ACHN (cell line): Measurements from ENCODE around the gene FRMD6.

Experiments
- DNase-seq: peaks from one replicate; pipeline ENCODE4 v3.0.0-alpha.2; 2015
- in situ Hi-C: cut with HindIII; loops from 2 replicates; pipeline ENCODE4 v1.10.0; 2017; ENCODE audit warnings: low sequenced_read_pairs, low pct_ligation_motif_present, low pct_unique_long_range_greater_than_20kb

Gene FRMD6

DNA sequence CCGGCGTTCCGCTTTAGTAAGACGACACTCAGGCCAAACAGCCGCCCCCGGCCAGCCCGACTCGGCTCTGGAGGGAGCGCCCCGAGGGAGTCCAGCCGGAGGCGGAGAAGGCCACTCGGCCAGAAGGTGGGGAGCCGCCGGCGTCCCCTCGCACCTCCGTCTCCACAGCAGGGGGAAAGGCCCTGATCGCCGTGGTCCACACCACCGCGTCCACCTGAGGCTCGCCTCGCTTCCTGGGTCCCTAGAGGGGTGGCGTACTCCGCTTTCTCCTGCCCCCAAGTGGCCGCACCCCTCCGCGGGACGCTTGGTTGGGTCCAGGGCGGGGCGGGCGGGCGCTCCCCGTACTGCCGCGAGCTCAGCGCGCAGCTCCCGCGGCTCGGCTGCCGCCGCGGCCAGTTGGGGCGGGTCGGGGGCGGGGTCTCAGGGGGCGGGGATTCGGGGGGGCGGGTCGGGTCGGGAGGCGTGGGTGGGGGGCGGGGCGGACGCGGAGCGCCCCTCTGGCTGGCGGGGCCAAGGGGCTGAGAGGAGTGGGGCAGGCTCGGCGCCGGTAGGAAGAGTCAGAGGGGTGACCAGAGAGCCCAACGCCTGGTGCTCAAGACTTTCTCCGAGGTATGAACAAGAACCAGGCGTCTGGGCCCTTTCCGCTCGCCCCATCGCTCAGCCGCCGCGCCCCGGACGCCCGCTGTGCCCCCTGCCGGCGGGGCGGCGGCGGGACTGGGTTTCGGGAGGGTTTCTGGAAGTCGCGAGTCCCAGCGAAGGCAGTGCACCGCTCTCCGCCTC is at the start of gene FRMD6:
Gene FRMD6 (plus strand): TSS at position 523 of the 780 bp plus-strand sequence. CDS start 37,927 bp downstream, outside the sequence.
- peak; percentile 79 for DNase-seq
- in situ Hi-C loops = no loop called here

DNA sequence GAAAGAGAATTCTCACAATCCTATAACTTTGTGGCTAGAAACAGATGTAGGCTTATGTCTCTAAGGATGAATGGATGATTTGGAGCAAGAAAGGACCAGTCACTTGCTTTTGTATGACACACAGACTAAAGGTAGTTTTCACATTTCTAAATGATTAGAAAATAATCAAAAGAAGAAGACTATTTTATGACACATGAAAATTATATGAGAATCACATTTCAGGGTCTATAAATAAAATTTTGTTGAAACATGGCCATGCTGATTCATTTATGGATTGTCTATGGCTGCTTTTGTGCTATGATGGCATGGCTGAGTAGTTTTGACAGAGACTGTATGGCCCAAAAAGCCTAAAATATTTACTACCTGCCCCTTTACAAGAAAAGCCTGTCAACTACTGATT is 49.4 kb upstream of the FRMD6 start:
- in situ Hi-C loops = no loop called here

DNA sequence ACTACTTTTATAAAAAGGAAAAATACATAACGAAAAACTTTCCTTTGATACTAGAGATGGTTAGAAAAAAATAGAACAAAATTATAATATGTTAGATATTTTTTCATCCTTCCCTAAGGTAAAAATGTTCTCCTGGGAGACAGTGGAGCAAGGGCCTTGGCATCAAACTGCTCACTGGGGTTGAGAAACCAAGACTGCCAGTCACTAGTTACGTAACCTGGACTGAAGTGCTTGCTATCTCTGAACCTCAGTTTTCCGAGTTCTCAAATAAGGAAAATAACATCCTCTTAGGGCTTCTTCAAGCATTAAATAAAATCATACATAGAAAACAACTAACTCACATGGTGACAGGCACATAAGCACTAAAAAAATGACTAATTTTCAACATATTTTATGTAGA is 48.2 kb upstream of the FRMD6 start:
- in situ Hi-C loops = no loop called here

More for the DNA sequence above, 49.4 kb upstream of the FRMD6 start:
- no peak for DNase-seq

DNA sequence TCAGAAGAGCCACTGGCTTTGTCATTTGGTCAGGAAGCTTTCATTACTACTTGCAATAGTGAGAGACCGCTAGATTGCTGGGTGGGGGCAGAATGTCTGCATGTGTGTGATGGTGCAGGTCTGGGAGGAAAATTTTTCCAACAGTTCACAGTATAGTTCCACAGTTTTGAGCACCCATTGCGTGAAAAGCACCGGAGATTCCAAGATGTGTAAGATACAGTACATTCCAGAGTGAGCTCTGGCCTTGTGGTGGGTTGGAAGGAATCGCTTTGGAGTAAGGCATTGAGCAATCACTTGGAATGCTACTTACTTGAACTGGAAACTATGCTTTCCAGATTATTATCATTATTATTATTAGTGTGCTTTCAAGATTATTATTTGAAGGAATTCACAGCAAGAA is 47.6 kb upstream of the FRMD6 start:
- DNase-seq = no peak
- in situ Hi-C loops = no loop called here

More for the DNA sequence above, 48.2 kb upstream of the FRMD6 start:
- DNase-seq = no peak

DNA sequence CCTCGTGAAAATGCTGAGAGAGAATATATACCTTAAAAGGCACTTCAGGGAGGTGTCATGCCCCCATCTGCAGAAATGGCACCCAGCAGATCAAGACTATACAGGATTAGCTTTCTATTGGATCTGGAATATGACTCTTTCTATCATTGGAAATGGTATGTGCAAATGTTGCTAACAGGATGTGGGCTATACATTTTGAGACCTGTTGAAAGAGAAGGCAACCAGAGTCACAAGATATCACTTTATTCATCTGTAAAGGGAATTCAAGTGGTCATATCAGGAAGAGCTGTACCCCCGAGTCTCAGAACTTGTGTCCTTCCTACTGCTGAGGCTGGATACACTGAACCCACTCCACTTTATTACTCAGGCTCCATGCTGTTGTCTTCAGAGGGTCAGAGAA is 46.1 kb upstream of the FRMD6 start:
- no peak for DNase-seq
- in situ Hi-C loops = no loop called here

DNA sequence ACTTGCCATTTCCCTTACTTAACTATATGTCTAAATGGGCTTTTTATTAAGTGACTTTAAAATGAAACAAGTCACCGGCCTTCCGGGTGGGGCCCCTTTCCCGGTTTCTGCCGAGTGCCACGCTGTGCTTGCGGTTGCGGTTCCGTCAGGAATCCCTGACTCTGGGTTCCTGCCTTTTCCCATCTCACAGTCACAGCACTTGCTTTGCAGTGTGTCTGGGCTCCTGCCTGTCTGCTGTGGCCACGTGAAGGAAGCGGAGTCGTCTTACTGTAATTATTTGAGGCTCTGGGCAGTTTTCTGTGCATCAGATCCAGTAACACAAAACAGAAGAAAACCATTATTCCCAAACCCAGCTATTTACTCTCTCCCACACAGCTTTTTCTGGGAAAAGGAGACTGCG is 44.0 kb upstream of the FRMD6 start:
- no peak for DNase-seq
- in situ Hi-C loops = no loop called here

DNA sequence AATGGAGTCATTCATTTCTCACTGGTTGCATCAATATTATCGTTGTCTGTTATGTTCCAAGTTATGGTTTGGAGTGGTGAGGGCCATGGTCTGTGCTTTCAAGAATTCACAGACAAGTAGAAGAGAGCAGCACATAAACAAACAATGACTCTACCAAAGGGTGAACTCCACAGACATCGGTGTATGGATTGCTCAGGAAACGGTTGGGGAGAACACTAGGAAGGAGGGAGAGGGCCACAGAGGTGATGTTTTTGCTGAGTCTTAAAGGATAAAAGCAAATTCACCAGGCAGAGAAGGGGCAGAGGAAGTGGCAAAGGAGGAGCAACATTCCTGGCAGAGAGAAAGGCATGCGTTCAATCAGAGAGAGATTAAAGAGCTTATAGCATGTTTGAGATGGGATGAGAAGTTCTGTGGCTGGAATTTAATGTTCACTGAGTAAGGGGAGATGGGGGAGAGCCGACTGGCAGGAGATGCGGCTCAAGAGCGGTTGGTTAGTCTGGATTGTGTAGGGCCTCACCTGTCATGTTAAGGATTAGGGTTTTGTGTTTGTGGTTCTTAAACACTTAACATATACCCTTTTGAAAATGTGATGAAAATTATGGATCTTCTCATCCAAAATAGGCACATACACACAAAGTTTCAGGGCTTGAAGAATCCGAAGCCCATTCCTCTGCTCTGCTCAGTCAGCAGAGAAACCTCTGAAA is 42.3 kb upstream of the FRMD6 start:
- DNase-seq = no peak
- in situ Hi-C loops = no loop called here

DNA sequence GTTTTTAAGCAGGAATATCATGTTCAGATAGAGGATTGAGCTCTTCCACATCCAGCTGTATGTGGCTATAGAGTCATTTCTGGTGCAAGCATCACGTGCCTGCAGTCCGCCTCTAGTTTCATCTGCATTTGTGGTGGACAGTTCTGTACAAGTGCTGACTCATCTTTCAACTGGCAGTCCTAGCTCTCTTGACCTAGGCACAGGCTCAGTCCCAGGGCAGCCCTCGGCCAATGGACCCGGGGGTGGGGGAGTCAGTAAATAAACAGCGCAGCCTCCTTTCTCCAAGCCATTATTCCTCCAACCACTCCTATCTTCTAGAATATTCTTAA is 41.8 kb upstream of the FRMD6 start:
- no peak for DNase-seq
- in situ Hi-C loops = no loop called here

DNA sequence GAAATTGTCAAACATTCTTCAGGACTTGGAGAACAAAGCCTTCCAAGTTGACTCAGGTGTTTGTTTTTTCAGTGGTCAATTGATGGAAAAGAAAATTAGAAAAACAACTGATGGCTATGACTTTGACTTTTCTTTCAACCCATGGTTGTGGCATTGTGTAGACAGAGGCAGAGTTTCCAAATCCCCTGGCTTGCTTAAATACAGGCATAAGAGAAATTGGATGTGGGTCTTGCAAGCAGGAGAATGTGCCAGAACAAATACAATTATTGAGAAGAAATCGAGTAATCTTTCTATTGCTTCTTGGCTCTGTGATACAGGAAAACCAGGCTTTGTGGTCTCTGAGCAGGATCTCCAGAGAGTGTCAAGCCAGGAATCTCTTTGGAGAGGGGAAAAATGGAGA is 40.9 kb upstream of the FRMD6 start:
- in situ Hi-C loops = no loop called here
- no peak for DNase-seq

DNA sequence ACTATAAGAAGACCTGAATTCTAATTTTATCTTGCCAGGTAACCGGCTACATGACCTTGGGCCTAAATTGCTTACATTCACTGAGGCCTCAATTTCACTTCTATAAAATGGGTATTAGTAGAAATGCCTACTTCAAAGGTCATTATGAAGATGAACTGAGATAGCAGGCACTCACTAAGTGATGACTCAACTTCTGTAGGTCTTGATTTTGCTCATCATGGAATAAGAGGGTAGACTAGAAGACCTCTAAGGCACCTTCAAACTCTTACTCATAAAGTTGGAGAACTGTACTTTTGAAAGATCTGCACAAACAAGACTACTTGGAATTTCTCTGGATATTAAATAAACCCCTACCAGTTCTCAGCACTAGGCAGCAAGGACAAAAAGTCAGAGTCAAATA is 39.3 kb upstream of the FRMD6 start:
- in situ Hi-C loops = no loop called here
- no peak for DNase-seq

DNA sequence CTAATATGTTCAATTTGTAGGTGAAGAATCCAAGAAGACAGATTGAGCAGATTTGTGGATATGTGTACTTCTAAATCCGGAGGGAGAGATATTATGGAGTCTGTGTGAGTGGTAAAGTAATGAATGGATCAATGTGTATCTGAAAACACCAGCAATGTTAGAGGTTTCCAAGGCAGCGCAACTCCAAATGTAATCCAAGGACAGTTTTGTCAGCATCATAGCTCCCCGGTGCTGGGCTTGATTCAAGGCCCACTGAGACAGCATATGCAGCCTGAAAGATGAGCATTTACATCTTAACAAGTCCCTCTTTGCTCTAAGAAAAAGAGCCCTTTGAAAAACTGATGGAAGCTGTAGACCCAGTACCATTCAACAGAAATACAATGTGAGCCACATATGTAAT is 38.3 kb upstream of the FRMD6 start:
- in situ Hi-C loops = no loop called here
- no peak for DNase-seq

DNA sequence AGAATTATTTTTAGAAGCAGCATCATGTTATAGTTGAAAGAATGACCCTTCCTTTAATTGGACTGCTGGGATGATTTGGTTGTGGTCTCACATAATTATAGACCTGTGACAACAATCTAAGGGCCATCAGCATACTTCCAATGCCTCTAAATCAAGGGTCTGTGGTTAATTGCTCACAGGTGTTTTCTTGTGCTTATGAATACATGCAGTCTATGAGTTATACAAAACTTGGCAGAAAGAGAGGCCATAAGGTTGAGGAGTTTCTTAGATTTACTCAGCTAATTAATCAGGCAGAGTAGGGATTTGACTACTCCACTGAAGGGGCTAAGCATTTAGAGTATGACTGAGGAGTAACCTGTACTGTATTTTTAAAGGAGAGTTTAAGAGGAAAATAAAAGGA is 37.0 kb upstream of the FRMD6 start:
- DNase-seq = no peak
- in situ Hi-C loops = no loop called here

DNA sequence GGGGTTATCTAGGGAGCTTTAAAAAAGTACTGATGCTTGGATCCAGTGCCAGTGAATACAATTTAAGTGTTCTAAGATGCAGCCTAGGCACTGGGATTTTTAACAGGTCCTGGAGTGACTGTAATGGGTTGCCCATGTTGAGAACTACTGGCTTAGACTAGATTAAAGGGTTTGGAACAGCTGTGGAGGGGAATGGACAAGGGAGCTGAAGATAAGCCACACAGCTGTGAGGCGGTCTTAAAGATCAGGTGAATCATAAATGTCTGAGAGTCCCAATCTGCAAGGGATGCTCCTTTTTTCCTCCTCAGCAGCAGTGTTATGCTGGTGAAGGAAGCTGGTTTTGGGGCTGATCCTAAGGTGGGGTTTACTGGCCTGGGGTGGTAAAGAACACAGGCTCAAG is 35.5 kb upstream of the FRMD6 start:
- in situ Hi-C loops = no loop called here
- DNase-seq = no peak

DNA sequence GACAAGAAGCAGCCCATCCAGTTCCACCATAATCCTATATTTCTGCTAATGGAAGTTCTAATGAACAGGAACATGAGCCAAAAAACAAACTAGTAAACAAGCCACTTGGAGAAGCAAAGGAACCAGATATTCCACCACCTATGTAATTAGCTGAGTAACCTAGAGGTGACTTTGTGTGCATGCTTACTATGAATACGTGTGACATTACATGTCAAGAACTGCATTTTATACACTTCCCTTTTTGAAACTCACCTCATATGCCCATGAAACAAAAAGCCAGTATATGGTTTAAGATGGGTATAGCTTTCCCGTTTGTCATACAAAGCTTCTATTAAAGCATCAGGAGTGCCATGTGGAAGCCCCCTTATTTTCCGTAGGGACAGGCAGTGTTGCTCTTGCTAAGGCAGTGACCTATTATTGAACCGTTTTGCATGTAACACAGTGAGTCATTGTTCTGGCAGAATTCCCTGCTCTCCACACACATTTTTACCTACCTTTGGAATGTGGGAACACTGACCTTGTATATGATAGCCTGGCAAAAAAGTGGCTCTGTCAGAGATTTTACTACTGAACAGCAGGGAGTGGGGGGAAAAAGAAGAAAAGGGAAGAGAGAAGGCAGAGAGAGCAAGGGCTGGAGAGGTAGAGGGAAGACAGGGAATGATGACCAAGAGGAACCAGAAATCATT is 34.8 kb upstream of the FRMD6 start:
- peak; percentile 89 for DNase-seq
- in situ Hi-C loops = no loop called here

DNA sequence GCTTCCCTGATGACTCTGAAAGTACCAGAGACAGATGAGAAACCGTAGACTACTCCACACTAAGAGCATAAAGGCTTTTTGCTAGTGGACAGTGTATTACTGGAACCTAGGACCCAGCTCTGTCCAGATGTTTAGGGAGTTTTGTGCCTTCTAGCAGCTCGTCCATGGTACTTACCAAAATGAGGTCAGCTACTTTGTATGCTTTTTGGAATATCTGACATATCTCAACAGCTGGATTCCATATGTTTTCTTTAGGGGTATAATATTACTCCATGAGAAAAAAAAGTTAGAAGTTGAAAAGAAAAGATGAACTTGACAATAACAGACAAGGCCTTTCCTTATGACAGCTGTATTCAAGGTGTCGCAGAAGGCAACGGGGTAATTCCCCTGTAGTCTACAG is 32.1 kb upstream of the FRMD6 start:
- in situ Hi-C loops = no loop called here
- no peak for DNase-seq

DNA sequence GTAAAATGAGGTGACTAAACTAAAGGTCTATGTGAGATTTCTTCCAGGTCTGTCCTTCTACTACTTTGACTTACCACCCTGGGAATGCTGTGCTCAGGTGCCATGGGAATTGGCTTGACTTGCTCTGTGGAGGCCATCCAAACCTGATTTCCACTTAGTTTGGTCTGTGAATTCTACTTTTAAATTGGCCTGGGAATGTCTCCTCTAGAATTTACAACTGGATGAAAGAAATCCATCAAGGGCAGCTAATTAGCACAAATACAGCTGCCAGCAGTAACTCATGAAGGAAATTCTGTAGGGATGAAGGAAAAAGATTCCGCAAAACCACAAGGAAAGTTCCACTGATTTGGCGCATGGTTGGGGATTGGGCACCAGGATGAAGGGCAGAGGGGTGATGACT is 31.7 kb upstream of the FRMD6 start:
- no peak for DNase-seq
- in situ Hi-C loops = no loop called here

DNA sequence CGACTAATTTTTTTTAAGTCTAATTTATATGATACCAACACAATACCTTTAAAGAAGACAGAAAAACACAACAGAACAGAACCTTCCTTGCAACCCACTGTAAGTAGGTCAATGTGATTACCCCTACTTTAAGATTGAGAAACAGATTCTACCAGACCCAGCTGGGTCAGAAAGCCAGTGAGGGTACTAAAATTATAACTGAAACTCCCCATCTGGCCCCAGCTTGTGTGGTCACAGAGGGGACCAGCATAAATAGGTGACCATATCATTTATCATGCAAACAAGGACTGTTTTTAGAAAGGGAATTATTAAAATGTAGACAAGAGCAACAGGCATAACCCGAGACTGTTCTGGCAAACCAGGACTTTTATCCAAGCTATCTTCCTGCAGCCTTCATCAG is 30.1 kb upstream of the FRMD6 start:
- no peak for DNase-seq
- in situ Hi-C loops = no loop called here

DNA sequence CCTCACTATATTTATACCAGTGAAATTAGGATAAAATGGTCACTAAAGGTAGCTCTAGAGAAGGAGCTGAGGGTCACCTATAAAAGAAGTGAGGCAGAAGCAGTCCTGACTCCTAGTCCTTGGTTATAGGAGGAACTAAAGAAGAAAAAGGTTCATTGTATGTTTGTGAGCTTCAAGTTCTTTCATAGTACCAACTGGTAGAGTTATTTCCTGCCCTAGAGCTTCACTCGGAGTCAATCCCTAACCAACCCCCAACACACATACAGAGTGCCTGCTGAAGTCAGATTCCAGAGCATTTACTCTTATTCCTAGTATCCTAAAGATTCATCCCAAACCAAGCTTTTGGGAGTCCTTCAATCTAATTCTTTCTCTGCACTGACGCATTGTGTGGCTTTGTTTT is 29.3 kb upstream of the FRMD6 start:
- in situ Hi-C loops = no loop called here
- DNase-seq = no peak

DNA sequence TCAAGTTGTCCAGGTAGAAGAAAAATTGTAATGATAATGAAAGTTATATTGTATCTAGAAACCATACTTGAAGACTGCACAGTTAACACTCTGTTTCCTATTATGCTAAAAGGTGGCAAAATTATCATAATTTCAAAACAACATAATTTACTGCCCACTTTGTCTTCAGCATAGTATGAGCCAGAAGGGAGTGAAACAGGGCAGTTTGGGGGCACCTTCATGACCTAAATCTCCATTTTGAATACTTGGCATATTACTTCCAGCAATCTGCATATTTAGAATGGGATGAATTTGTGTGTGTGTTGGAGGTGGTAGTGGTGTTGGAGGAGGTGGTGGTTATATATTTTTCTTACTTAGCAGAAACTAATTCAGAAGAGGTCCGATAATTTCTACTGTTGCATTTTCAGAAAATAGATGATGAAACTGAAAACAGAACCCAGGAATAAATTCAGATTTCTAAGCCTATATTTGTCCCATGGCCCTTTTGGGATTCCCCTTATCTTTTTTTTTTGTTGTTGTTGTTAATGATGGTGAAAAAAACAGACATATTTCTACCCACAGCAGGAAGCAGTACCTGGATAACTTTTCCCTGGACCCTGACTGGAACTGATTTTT is 26.6 kb upstream of the FRMD6 start:
- in situ Hi-C loops = no loop called here
- DNase-seq = no peak
